HTR-8/SVneo (cell line): ENCODE data around the gene EPHA2.

Experiments used
- DNase-seq: peaks from one replicate; pipeline ENCODE4 v3.0.0; 2011; ENCODE audit warnings: low spot score, mixed read lengths; ENCODE audit not compliant: insufficient read length
- FAIRE-seq: peaks from 2 replicates; lab custom pipeline; 2011; peaks lifted over from hg19 to GRCh38; lab: Jason Lieb, UNC

The EPHA2 gene

GRCh38 chr1:16125088-16125470 is 30.8 kb downstream of the EPHA2 start:
- no peak for FAIRE-seq
- DNase-seq: no peak

GRCh38 chr1:16124377-16125087 is 31.3 kb downstream of the EPHA2 start:
- FAIRE-seq (no peak), DNase-seq (no peak)

GRCh38 chr1:16122916-16123315 is 33.0 kb downstream of the EPHA2 start:
- FAIRE-seq (peak; percentile 38), DNase-seq (no peak)

- DNase-seq (no peak), FAIRE-seq (no peak)
Measured at GRCh38 chr1:16122350-16122881, 33.5 kb downstream of the EPHA2 start.

- DNase-seq (no peak), FAIRE-seq (no peak)
Measured at GRCh38 chr1:16120940-16121410, 34.9 kb downstream of the EPHA2 start.

- no peak for FAIRE-seq
- no peak for DNase-seq
Measured at GRCh38 chr1:16120407-16120806, 35.5 kb downstream of the EPHA2 start.

- DNase-seq: no peak
- no peak for FAIRE-seq
Measured at GRCh38 chr1:16119926-16120325, 35.9 kb downstream of the EPHA2 start.

GRCh38 chr1:16119504-16119903 is 36.4 kb downstream of the EPHA2 start:
- FAIRE-seq (no peak), DNase-seq (no peak)

- FAIRE-seq (no peak), DNase-seq (no peak)
Measured at GRCh38 chr1:16118706-16119105, 37.2 kb downstream of the EPHA2 start.

GRCh38 chr1:16117936-16118335 is 37.9 kb downstream of the EPHA2 start:
- DNase-seq: no peak
- FAIRE-seq: no peak

GRCh38 chr1:16117369-16117768 is 38.5 kb downstream of the EPHA2 start:
- FAIRE-seq: no peak
- DNase-seq: no peak

- no peak for DNase-seq
- FAIRE-seq: no peak
Measured at GRCh38 chr1:16116625-16117024, 39.2 kb downstream of the EPHA2 start.

GRCh38 chr1:16116002-16116401 is 39.9 kb downstream of the EPHA2 start:
- DNase-seq (no peak), FAIRE-seq (no peak)

GRCh38 chr1:16115468-16115983 is 40.3 kb downstream of the EPHA2 start:
- DNase-seq (no peak), FAIRE-seq (no peak)

GRCh38 chr1:16114527-16115467 is 41.1 kb downstream of the EPHA2 start:
- DNase-seq (no peak), FAIRE-seq (no peak)

- FAIRE-seq: peak; percentile 40
Measured at GRCh38 chr1:16112596-16113555, 43.0 kb downstream of the EPHA2 start.

GRCh38 chr1:16111771-16112595 is 43.9 kb downstream of the EPHA2 start:
- DNase-seq (no peak), FAIRE-seq (peak; percentile 97)

More at GRCh38 chr1:16112596-16113555, 43.0 kb downstream of the EPHA2 start:
- peak; percentile 64 for DNase-seq

- FAIRE-seq (no peak), DNase-seq (no peak)
Measured at GRCh38 chr1:16110884-16111283, 45.0 kb downstream of the EPHA2 start.

- no peak for FAIRE-seq
- DNase-seq: no peak
Measured at GRCh38 chr1:16110456-16110855, 45.4 kb downstream of the EPHA2 start.
